ENCODE measurements around the gene KRTAP10-1.
"Not testable (repeated sequence)": the region's sequence is repeated elsewhere in the genome, so short reads cannot be mapped to it uniquely, and the experiment has no call there.

KRTAP10-1 gene, protein sequence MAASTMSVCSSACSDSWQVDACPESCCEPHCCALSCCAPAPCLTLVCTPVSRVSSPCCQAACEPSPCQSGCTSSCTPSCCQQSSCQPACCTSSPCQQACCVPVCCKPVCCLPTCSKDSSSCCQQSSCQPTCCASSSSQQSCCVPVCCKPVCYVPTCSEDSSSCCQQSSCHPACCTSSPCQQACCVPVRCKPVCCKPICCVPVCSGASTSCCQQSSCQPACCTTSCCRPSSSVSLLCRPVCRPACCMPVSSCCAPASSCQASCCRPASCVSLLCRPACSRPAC

DNA sequence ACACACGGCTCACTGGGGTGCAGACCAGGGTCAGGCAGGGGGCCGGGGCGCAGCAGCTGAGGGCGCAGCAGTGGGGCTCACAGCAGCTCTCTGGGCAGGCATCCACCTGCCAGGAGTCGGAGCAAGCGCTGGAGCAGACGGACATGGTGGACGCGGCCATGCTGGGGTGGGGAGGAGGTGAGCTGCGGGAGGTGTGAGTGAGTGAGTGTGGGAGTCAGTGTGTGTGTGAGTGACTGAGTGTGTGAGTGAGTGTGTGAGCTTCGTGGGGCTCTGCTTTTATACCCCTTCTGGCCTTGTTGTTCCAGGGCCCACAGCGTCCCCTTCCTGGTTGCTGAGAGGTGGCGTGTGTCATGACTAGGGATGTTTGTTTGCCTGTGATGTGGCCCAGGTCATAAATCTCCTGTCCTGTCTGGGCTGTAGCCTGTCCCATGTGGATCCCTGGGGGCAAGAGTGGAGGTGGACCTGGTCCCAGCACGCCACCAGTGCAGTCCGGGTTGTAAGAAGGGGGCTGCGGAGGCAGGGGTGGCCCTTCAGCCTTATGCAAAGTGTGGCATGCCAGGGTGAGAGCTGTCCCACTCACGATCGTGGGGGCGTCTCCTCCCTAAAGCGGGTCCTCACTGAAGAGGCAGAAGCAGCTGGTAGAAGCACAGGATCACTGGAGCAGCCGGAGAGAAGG, at the start of gene KRTAP10-1:
KRTAP10-1 (minus strand) TSS at position 205 of the 676 bp plus-strand sequence; CDS start at position 160, 45 bp downstream.
- DNase-seq, result no peak

DNA sequence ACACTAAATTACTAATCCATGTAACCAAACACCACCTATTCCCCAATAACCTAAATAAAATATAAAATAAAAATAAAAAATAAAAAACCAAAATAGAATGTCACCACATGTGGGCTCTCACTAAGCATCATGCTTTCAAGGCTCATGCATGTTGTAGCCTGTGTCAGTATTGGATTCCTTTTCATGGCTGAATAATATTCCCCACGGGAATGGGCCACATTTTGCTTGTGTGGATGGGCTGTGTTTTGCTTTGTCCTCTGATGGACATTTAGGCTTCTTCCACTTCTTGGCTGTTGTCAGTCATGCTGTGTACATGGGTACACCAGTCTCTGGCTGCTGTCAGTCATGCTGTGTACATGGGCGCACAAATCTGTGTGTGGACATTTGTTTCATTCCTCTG, 49.1 kb upstream of the KRTAP10-1 start:
- DNase-seq, result no peak

DNA sequence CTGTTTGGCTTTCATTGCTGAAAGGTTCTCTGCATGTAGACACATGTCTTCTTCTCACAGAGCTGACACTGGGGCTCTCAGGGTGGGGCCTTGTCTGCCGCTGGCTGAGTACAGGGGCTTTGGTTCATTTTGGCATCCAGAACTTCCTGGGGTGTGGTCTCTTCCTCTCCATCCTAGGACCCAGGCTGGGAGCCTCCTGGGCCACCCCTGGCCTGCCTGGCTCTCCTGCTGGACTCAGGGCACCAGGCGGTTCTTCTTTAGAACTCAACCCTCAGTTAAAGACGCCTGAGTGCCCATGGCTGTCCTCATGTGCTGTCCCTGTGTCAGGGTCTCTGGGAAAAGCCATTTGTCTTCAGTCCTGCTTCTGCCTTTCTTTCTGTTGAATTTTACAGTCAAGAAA, 45.9 kb upstream of the KRTAP10-1 start:
- no peak for DNase-seq

DNA sequence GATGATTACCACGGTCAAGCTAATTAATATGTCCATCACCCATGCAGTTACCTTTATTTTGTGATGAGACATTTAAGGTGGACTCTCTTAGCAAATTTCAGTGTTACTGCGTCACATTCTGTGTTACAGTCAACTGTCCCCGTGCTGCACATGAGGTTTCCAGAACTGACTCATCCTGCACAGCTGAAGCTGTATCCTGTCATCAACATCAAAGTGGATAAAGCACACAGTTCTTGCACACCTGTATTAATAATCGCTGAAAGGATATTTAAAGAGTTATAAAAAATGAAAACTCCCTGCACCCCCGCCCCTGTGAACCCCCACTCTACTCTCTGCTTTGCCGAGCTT, 43.8 kb upstream of the KRTAP10-1 start:
- no peak for DNase-seq

DNA sequence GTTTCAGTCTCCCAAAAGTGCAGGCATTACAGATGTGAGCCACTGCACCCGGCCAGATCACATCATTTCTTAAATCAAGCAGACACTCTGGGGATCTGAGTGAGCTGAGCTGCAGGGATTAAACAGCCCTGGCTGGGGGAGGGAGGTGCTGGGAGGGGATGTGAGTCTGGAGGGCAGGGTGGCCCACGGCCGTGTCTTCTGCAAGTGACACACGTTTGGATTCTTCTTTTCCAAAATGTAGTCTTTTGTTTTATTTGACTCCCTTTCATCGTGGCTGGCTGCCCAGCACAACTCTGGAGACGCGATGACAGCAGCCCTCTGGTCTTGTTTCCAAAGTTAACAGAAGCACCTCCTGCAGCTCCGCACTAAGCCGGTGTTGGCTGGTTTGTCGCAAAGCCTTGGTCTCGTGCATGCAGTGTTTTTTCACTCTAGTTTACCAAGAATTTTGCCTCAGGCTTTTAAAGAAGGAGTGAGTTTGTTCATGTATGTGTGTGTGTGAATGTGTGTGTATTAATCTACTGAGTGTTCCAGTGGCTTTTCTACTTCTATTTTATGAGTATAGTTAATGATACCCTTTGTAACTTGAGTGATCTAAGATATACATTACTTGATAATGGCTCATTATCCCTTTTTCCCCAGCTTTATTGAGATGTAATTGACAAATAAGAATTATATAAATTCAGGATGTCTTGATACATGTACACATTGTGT, 43.2 kb upstream of the KRTAP10-1 start:
- DNase-seq, result no peak

DNA sequence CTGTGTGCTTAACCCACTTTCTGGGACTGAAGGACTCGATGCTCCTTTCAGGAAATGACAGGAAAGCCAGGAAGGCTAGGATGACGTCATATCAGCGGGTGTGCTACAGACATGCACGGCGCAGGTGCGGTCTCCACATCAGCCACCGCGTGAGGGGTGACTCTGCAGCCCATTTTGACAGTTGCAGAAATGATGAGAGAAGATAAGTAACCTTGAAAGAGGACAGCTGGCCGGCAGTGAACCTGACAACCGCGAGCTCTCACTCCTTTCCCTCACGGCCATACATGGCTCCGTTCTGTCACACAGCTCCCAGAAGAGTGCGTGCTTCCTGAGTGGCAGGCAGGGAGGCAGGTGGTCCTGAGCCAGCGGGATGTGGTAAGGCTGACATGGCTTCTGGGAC, 42.1 kb upstream of the KRTAP10-1 start:
- no peak for DNase-seq

DNA sequence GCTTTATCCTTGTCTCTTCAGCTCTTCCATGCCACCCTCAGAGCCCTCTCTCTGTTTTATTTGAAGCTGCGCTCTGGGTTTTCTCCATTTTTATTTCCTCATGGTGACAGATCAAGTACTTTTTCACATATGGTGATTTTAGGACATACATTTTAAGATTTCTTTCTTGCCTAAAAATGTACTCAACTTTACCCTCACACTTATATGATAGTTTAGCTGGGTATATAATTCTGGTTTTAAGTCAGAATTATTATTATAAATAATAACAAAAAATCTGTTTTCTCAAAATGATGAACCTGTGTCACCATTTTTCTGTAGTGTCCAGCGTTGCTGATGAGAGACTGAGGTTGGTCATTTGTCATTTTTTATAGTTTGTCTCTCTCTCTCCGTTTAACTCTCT, 41.2 kb upstream of the KRTAP10-1 start:
- DNase-seq, result no peak

DNA sequence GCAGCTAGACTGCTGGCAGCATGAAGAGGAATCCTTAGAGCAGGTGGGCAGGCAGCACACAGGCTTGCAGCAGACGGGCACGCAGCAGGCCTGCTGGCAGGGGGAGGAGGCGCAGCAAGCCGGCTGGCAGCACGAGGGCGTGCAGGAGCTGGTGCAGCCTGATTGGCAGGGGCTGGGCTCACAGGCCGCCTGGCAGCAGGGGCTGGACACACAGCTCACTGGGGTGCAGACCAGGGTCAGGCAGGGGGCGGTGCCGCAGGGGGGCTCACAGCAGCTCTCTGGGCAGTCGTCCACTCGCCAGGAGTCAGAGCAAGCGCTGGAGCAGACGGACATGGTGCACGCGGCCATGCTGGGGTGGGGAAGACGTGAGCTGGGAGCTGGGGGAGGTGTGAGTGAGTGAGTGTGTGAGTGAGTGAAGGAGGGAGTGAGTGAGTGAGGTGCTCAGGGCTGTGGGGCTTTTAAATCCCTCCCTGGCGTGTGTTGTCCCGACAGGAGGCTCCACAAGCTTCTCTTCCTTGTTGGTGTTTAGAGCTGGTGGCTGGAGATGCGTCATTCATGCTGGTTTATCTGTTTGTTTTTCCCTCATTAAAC, 40.3 kb upstream of the KRTAP10-1 start, which contains the start of gene KRTAP10-5:
KRTAP10-5 (minus strand) TSS at position 374 of the 591 bp plus-strand sequence; CDS start at position 348, 26 bp downstream.
- not testable (repeated sequence) for DNase-seq

DNA sequence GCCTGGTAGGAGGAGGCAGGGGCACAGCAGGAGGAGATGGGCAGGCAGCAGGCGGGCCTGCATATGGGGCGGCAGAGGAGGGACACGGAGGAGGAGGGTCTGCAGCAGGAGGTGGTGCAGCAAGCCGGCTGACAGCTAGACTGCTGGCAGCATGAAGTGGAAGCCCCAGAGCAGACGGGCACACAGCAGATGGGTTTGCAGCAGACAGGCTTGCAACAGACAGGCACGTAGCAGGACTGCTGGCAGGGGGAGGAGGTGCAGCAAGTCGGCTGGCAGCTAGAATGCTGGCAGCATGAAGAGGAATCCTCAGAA, 39.8 kb upstream of the KRTAP10-1 start:
- DNase-seq, result no peak

DNA sequence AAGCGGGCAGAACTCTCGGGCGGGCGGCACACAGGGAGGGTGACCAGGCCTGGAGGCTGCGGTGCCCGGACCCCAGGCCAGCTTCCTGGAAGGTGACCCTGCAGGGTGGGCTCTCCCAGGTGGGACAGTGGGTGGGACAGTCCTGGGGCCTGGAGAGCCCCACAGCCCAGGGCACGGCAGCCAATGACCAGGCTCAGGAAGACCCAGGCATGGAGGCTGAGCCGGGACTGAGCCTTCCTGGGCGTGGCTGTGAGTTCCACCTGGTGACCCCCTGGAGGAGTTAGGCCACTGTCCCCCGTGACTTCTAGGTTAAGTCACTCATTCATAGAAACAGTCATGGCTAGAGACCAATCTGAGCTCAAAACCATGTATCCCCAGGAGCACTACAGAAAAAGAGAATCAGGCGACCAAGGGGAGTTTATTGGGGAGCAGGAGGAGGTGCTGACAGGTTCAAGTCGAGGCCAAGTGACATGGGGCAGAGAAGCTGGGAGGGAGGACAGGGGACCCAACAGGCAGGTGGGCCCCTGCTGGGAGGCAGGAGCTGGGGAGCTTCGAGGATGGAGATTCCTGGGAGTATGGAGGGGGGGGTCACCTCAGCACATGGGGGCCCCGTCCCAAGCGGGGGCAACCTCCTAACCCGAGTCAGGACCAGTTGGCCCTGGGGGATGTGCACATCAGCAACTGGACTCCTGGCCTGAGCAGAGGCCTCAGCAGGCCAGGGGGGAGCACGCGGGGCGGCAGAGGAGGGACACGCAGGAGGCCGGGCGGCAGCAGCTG, 39.2 kb upstream of the KRTAP10-1 start:
- DNase-seq, result no peak

DNA sequence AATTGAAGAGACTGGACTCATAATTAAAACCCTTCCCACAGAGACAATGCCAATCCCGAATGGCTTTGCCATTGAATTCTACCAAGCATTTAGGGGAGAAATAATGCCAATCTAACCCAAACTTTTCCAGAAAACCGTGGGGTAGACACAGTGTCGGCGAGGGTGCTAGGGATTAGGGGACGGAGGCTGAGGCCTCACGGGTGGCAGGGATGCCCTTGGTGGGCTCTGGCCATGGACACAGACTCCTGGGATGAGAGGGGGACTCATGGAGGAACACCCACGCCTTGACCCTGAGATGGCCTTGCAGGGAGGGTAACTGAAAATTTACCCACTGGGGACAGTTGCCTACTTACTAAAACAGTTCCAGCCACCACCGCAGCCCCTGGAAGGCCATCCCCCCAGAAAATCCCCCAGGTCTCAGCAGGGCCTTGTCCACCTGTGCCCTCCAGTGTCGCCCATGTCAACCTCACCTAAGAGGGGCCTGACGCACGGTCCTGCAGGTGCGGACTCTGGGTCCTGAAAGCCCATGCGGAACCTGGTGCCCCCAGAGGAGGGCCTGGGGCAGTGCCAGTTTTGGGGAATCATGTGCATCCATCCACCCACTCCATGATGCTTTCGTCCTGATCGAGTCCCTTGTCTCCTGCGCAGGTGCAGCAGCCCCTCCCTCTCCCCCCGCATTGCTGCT, 38.5 kb upstream of the KRTAP10-1 start:
- DNase-seq, result no peak

DNA sequence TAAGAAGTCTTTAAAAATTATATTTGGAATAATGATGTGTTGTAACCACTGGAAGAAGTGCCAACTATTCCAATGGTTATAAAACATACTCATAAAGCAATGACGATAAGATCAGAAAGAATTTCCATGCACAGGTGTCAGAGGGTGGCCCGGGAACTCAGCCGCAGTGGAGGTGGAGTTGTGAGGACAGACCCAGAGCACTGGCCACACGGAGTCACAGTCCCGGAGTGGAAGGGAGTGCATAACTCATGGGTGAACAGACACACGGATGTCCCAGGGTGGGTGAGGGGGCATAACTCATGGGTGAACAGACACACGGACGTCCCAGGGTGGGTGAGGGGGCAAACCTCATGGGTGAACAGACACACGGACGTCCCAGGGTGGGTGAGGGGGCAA, 36.0 kb upstream of the KRTAP10-1 start:
- no peak for DNase-seq

DNA sequence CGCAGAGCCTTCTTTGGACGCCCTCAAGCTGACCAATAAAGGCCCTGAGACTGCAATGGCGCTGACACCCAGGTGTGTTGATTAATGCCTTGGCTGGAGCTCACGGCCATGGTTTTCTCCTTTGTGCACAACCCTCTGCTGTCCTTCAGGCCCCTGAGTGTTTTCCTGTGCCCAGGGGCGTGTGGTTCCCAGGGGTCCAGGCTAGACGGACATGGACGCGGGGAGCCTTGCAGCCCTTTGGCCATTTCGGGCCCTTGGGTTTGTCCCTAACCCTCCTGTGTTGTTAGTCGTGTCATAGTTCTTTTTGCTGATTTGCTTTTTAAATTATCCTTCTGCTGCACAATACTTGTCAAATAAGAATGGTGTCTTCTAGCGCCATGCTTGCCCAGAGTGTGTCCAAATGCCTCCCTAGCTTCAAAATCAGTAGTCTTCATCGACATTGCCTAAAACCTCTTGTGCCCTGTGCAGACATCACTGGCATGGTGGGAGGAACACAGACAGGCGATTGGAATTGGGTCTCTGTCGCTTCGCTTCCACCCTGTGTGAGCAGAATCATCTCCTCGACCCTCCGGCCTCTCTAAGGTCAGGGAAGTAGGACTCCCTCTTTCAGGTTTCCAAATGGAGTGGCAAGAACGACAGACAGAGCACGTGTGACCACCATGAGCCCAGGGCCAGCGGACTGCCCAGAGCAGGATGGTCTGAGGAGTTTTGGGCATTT, 35.5 kb upstream of the KRTAP10-1 start:
- DNase-seq, result no peak

DNA sequence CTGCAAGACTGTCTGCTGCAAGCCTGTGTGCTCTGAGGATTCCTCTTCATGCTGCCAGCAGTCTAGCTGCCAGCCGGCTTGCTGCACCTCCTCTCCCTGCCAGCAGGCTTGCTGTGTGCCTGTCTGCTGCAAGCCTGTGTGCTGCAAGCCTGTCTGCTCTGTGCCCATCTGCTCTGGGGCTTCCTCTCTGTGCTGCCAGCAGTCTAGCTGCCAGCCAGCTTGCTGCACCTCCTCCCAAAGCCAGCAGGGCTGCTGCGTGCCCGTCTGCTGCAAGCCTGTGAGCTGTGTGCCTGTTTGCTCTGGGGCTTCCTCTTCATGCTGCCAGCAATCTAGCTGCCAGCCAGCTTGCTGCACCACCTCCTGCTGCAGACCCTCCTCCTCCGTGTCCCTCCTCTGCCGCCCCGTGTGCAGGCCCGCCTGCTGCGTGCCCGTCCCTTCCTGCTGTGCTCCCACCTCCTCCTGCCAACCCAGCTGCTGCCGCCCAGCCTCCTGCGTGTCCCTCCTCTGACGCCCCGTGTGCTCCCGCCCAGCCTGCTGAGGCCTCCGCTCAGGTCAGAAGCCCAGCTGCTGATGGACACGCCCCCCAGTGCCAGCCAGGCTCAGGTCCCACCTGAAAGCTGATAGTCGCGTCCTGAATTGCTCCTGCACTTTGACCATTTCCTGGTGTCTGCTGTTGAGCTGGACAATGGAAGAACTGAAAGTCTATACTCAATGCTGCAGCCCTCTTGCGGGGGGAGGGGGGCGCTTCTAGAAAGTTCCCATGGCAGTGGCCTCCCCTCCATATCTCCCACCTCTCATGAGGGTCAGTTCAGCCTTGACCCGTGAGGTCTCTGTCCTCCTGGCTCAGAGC, 34.7 kb upstream of the KRTAP10-1 start:
- no peak for DNase-seq

DNA sequence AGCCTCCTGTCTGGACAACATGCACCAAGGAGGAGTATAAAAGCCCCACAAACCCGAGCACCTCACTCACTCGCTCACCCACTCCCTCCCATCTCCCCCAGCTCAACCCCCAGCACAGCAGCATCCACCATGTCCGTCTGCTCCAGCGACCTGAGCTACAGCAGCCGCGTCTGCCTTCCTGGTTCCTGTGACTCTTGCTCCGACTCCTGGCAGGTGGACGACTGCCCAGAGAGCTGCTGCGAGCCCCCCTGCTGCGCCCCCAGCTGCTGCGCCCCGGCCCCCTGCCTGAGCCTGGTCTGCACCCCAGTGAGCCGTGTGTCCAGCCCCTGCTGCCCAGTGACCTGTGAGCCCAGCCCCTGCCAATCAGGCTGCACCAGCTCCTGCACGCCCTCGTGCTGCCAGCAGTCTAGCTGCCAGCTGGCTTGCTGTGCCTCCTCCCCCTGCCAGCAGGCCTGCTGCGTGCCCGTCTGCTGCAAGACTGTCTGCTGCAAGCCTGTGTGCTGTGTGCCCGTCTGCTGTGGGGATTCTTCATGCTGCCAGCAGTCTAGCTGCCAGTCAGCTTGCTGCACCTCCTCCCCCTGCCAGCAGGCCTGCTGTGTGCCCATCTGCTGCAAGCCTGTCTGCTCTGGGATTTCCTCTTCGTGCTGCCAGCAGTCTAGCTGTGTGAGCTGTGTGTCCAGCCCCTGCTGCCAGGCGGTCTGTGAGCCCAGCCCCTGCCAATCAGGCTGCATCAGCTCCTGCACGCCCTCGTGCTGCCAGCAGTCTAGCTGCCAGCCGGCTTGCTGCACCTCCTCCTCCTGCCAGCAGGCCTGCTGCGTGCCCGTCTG, 33.8 kb upstream of the KRTAP10-1 start, which contains the start of gene KRTAP10-4:
KRTAP10-4 (plus strand) TSS at position 100 of the 827 bp plus-strand sequence; CDS start at position 130, 30 bp downstream.
- DNase-seq, result not testable (repeated sequence)

DNA sequence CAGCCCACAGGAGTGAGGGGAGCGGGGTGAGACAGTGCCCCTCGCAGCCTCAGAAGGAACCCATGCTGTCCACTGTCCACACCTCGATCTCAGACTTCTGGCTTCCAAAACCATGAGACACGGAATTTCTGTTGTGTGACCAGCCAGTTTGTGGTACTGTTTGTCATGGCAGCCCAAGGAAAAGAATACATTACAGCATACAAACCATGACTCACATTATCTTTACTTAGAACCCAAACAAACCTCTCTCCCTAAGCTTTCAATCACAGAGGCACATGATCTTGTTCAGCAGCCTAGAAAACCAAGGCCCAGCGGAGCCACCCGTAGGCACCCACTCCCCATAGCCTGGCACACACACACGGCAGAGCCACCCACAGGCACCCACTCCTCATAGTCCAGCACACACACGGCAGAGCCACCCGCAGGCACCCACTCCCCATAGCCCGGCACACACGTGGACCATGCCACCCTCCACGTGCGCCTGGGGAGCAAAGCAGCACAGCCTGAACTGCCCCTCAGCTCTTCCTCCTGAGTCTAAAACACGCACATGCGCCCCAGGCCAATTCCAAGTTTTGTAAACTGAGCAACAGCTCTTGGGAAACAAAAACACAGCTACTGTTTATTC, 33.1 kb upstream of the KRTAP10-1 start:
- no peak for DNase-seq

DNA sequence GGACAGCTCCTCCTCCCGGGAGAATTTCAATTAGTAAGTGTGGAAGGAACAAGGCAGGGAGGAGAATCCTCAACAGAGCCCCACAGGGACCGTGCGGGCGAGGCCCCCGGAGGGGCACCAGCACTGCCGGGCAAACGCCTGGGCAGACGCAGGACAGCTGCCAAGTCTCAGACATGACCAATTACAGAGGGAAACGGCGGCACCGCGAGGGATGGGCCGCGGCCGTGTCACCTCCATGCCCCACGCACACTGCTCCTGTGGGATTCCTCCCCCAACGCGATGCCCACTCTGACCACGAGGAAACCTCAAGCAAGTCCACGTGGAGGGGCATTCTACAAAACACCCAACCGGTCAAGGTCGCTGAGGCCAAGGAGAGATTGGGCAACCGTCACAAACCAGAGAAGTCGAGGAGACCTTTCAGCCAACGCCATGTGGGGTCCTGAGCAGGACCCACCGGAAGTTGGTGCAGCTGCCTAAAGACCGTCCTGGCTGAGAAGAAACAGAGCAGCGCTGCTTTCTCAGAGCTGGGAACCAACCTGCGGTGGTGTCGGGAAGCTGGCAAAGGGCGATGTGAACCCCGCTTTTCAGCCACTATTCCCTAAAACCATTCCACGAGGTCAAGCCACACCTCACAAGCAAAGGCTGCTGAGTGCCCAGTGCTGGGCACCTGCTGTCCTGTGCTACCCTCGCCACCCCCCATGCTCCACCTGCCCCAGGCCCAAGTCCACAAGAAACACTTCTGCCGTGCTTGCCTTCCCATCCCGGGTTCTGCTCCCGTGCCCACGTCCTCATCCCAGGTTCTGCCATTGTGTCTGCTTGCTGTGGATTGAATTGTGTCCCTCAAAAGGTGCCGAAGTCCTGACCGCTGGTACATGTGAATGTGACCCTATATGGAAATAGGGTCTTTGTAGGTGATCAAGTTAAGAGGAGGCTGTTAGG, 32.1 kb upstream of the KRTAP10-1 start:
- DNase-seq, result no peak

DNA sequence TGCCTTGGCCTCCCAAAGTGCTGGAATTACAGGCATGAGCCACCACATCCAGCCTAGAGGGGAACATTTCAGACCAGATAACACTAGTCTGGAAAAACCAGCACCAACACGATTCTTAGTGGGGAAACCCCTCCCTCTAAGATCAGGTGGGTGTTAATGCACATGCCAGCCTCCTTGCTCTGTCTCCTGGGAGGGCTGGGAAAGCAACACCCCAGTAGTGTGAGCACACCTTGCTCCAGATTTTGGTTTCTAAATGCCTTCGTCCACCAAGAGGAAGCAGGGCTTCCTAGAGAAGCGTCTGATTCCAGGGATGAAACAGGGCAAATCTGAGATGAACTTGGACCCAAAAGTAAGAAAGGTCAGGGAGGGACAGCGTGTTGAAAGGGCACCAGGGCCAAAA, 31.3 kb upstream of the KRTAP10-1 start:
- no peak for DNase-seq
